ENCODE data around the gene KCNK2. TPM values are rescaled to one million over a fixed set of nuclear protein-coding genes. Genes with fewer than 3 reads are reported as not detected.

KCNK2 gene
- total RNA-seq, 1 experiment from 2014 or later = 0.44 TPM

- Mint-ChIP-seq H3K4me3 (no peak overlapping the region), H3K4me1 (no peaks in the 10 kb centered on the region), H3K9me3 (no peaks in the 10 kb centered on the region; a peak in 1 of 5 replicates), H3K27me3 (ENCODE audit: low read depth) (no peaks in the 10 kb centered on the region), H3K27ac (no peak overlapping the region), H3K36me3 (ENCODE audit: insufficient read depth in 1 of 3, low read depth in 3 of 3) (no peaks in the 10 kb centered on the region)
- H3K79me2 ChIP-seq (ENCODE audit: insufficient read depth, low read length) = no peaks in the 10 kb centered on the region
- no peak overlapping the region for H2AK5ac ChIP-seq (ENCODE audit: insufficient read length, low read length)
- H4K20me1 ChIP-seq (ENCODE audit: control insufficient read depth, insufficient read depth, insufficient read length) = no peaks in the 10 kb centered on the region
- H2BK5ac ChIP-seq (ENCODE audit: insufficient read length, low read length) = no peak overlapping the region
- H2BK12ac ChIP-seq (ENCODE audit: insufficient read length, low read depth, low read length) = no peak overlapping the region
- H3K4me1 ChIP-seq (ENCODE audit: insufficient read depth, low read length) = no peaks in the 10 kb centered on the region
- H2BK15ac ChIP-seq (ENCODE audit: low read depth, low read length) = no peak overlapping the region
- no peak overlapping the region for H2BK20ac ChIP-seq (ENCODE audit: low read depth, low read length, poor library complexity, severe bottlenecking)
- no CpG with 5 or more reads among the region's 2 CpGs for WGBS (ENCODE audit: extremely low coverage, insufficient read length, low lambda C conversion rate)
- H3K23me2 ChIP-seq (ENCODE audit: insufficient read length, low read depth, low read length, poor library complexity, severe bottlenecking) = no peaks in the 10 kb centered on the region
- no peaks in the 10 kb centered on the region for H3K27me3 ChIP-seq (ENCODE audit: insufficient read depth, low read length)
- H3K18ac ChIP-seq (ENCODE audit: insufficient read length, low read depth, low read length) = no peak overlapping the region
- H3T11ph ChIP-seq (ENCODE audit: low read length) = no peak overlapping the region
- H2BK120ac ChIP-seq (ENCODE audit: low read depth, low read length, poor library complexity, severe bottlenecking) = no peak overlapping the region
- H3K14ac ChIP-seq (ENCODE audit: insufficient read depth, low read length) = no peak overlapping the region
- no peak overlapping the region for H4K91ac ChIP-seq (ENCODE audit: insufficient read length, low read depth, low read length)
- H4K5ac ChIP-seq (ENCODE audit: insufficient read length, low read depth, low read length) = no peak overlapping the region
- H3K27ac ChIP-seq (ENCODE audit: insufficient read length, low read depth, low read length) = no peak overlapping the region
- H3K4ac ChIP-seq (ENCODE audit: low read depth, low read length) = no peak overlapping the region
- H3K79me1 ChIP-seq (ENCODE audit: insufficient read depth, low read depth, low read length, poor library complexity, severe bottlenecking) = no peaks in the 10 kb centered on the region
- no peak overlapping the region for H3K23ac ChIP-seq (ENCODE audit: insufficient read length, low read depth, low read length)
- no peak for DNase-seq
- no peak overlapping the region for H3K56ac ChIP-seq (ENCODE audit: insufficient read length, low read depth, low read length)
- no peak overlapping the region for H4K8ac ChIP-seq (replicated peaks; ENCODE audit: insufficient read length, low read depth, low read length)
- H3K4me2 ChIP-seq (ENCODE audit: insufficient read depth, insufficient read length, low read length) = no peak overlapping the region
- H3K9me3 ChIP-seq (ENCODE audit: control insufficient read depth, low read depth, low read length) = no peaks in the 10 kb centered on the region
- H2AFZ ChIP-seq (ENCODE audit: low read length) = no peak overlapping the region
- H3K9ac ChIP-seq (ENCODE audit: extremely low read depth, insufficient read length, low read length) = no peak overlapping the region
- no peak for TF ChIP-seq CTCF (conservative IDR thresholded peaks at IDR 0.05)
These were observed 49.6 kb downstream of the KCNK2 start for GRCh38 chr1:215132156-215132555.
